Measurements from ENCODE around the gene CNTRL.
A peak's percentile ranks its signal among the peaks of the same experiment; 100 is the strongest.

The CNTRL gene

GRCh38 chr9:121204121-121204520 is 129.4 kb downstream of the CNTRL start:
- DNase-seq (ENCODE audit: low read depth in 2 of 2) = no peak
- TF ChIP-seq CTCF (IDR thresholded peaks at IDR 0.05; ENCODE audit: low read depth, low read length) = no peak
- H3K4me3 ChIP-seq (replicated peaks in 1 of 2; ENCODE audit: low read depth in 2 of 2, low read length in 2 of 2) = no peak overlapping the region

GRCh38 chr9:121204611-121205010 is 129.9 kb downstream of the CNTRL start:
- TF ChIP-seq CTCF (IDR thresholded peaks at IDR 0.05; ENCODE audit: low read depth, low read length) = no peak
- no peak for DNase-seq (ENCODE audit: low read depth in 2 of 2)
- no peak overlapping the region for H3K4me3 ChIP-seq (replicated peaks in 1 of 2; ENCODE audit: low read depth in 2 of 2, low read length in 2 of 2)

- TF ChIP-seq CTCF (IDR thresholded peaks at IDR 0.05; ENCODE audit: low read depth, low read length) = no peak
- peak; percentile 44 to 51 for DNase-seq (ENCODE audit: low read depth in 2 of 2)
- H3K4me3 ChIP-seq (replicated peaks in 1 of 2; ENCODE audit: low read depth in 2 of 2, low read length in 2 of 2) = no peak overlapping the region
Observed at GRCh38 chr9:121206516-121207370, 132.0 kb downstream of the CNTRL start.

GRCh38 chr9:121207371-121207940 is 132.7 kb downstream of the CNTRL start:
- no peak for DNase-seq (ENCODE audit: low read depth in 2 of 2)
- no peak for TF ChIP-seq CTCF (IDR thresholded peaks at IDR 0.05; ENCODE audit: low read depth, low read length)
- no peak overlapping the region for H3K4me3 ChIP-seq (replicated peaks in 1 of 2; ENCODE audit: low read depth in 2 of 2, low read length in 2 of 2)

- no peak for TF ChIP-seq CTCF (IDR thresholded peaks at IDR 0.05; ENCODE audit: low read depth, low read length)
- no peak overlapping the region for H3K4me3 ChIP-seq (replicated peaks in 1 of 2; ENCODE audit: low read depth in 2 of 2, low read length in 2 of 2)
- no peak for DNase-seq (ENCODE audit: low read depth in 2 of 2)
Observed at GRCh38 chr9:121210536-121210935, 135.8 kb downstream of the CNTRL start.

GRCh38 chr9:121213136-121213806 is 138.5 kb downstream of the CNTRL start:
- no peak overlapping the region for H3K4me3 ChIP-seq (replicated peaks in 1 of 2; ENCODE audit: low read depth in 2 of 2, low read length in 2 of 2)
- peak; percentile 97 for TF ChIP-seq CTCF (IDR thresholded peaks at IDR 0.05; ENCODE audit: low read depth, low read length)
- peak; percentile 91 to 93 for DNase-seq (ENCODE audit: low read depth in 2 of 2)
